NCI-H146 treated with DMSO at 0.1 percent for 48 hours (cell line): ENCODE data around the gene PLA2G2C.
"Not testable (repeated sequence)": the region's sequence is repeated elsewhere in the genome, so short reads cannot be mapped to it uniquely, and the experiment has no call there.

ENCODE experiments used
- DNase-seq: peaks from one replicate; lab custom pipeline; 2025; ENCODE audit not compliant: unreplicated experiment; lab: John Stamatoyannopoulos, UW

PLA2G2C gene

DNA sequence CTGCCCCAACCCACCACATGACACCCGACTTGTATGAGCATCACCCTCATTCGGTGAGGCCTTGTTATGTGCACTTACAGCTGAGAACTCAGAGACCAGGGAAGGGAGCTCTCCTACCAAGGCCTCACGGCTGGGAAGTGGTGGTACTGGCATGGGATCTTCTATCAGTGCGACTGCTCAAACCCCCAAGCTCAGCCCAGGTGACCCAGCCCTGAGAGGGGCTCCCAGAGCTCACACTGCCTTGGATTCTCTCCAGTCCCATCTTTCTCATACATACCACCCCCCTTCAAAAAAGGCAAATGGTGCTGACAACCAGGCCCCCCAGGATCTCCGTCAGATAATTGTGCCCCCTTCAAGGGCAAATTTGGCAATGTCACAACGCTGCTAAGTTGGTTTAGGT lies 48.0 kb downstream of the PLA2G2C start:
- no peak for DNase-seq

DNA sequence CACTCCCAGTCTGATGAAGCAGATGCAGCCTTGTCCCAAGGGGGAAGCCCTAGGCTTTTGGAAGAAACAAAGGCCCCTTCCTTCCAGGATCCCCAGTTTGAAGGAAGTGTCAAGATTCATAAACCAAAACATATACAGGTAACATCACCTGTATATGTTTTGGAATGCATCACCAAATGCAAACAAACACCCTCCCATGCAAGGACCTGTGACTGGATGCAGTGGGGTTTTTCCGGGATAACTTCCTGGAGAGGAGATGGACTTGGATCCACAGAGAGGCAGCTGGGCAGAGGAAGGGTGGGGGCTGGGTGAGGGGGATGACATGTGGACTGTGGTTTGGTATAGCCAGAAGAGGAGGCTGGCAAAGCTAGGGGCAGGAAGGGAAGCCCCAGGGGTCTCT lies 48.7 kb downstream of the PLA2G2C start:
- DNase-seq, result no peak

DNA sequence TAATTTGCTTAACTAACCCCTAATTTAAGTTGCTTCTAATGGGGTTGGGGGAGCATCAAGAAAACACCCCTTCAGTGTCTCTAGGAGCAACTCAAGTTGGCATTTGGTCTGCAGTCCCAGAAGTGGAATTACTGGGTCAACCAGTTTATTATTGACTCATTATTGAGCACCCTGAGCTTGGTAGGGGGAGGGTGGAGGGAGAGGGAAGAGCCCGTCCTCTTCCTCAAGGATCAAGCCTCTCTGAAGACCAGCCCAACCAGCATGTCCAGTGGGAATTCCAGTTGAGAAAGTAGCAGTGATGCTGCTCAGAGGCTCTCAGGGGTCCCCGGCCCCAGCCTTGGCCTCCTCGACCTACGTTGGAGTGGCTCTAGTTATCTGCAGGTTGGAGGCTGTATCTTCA lies 49.3 kb downstream of the PLA2G2C start:
- no peak for DNase-seq

DNA sequence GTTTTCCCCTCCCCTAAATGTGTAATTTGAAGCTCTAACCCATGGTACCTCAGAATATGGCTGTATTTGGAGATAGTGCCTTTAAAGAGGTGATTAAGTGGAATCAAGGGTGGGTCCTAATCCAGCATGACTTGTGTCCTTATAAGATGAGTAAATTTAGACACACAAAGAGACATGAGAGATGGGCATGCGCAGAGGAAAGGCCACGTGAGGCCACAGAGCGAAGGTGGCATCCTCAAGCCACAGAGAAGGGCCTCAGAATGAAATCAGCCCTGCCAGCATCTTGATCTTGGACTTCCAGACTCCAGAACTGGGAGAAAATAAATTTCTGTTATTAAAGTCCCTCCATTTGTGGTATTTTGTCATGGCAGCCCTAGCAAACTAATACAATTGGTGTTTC lies 50.1 kb downstream of the PLA2G2C start:
- no peak for DNase-seq

DNA sequence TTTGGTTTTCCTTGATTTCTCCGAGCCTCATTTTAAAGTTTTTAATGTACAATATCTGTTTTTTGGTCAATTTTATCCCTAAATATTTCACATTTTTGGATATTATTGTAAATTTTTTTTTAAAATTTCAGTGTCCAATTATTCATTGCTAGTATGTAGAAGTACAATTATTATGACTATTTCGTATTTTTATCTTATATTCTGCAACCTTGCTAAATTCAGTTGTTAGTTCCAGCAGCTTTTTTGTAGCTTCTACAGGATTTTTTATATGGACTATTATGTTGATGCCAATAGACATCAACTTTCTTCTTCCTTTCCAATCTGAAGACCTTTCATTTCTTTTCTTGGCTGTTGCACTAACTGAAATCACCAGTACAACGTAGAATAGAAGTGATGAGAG lies 51.3 kb downstream of the PLA2G2C start:
- DNase-seq, result no peak

DNA sequence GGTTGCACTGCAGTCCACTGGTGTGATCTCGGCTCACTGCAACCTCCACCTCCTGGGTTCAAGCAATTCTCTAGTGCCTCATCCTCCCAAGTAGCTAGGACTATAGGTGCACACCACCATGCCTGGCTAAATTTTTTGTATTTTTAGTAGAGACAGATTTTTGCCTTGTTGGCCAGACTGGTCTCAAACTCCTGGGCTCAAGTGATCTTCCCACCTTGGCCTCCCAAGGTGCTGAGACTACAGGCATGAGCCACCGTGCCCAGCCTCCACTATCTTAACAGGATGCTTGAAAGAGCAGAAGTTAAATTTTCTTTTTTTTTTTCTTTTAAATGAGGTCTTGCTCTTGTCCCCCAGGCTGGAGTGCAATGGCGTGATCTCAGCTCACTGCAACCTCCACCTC lies 55.8 kb downstream of the PLA2G2C start:
- not testable (repeated sequence) for DNase-seq

DNA sequence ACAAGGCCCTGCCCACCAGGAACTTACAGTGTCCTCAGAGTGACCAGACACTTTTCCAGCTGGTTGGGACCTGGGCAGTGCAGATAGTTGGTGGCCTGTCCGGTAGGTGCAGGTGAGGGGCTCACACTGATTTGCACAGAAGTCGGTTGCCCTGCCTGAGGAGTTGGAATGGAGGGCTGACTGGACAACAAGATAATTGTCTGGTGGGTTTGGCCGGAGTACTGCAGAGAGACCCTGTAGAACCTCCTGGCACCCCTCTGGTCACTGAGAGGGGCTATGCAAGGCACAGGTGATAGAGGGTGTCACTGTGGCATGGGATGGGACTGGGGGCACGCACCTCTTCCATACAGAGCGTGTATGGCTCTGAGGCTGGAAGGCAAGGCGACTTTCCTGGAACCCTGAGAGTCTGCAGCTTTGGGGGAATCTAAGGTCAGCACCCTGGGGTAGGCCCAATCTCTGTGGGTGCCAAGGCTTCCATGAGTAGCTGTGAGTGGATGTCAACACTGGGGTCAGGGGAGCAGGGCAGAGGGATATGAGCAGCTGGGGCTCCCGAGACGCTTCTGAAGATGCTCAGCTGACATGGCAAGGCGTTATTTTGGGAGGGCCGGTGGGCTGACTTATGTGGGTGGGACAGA lies 59.4 kb downstream of the PLA2G2C start:
- no peak for DNase-seq

DNA sequence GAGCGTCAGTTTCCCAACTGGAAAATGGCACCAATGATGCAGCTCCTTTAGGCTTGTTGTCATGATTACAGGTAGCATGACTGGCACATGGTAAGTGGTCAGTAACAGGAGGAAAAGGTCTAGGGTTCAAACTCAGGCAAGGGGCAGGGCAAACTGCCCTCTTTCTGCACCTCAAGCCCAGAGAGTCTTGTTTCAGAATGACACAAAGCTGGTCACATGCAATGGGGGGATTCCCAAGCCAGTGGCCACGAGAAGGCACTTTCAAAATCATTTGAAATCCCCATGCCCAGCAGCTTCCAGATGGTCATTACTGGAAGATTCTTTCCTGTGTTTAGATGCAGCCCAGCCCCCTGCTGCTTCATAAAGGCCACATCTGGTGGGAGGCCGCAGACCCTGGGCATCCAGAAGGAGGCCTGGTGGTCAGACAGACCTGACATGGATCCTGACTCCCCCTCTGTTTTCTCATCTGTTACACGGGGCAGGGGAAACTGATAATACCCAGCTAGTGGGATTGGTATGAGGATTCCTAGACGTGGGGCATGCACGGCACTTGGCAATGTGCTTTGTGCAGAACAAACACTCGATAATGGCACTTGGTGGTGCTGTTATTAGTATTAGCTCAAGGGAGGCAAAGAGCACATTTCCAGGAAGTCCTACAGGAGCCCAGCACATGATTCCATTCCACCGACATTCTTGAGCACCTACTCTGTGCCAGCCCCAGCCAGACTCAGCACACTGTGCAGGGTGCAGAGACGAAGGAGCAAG lies 60.1 kb downstream of the PLA2G2C start:
- no peak for DNase-seq

DNA sequence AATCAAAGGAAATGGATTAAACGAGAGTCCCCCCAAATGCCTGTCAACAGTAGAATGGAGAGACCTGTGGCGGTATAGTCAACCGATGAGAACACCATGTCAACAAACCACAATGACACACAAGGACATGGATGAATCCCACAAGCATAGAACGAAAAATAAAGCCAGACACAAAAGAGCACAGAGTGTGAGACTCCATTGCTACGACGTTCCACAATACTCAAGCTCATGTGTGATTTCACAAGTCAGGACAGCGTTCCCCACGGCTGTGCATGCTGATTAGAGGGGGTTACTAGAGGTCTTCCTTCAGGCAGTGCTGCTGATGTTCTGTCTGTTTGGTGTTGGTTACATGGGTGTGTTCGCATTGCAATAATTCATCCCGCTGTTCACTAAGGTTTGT lies 61.2 kb downstream of the PLA2G2C start:
- DNase-seq, result no peak

DNA sequence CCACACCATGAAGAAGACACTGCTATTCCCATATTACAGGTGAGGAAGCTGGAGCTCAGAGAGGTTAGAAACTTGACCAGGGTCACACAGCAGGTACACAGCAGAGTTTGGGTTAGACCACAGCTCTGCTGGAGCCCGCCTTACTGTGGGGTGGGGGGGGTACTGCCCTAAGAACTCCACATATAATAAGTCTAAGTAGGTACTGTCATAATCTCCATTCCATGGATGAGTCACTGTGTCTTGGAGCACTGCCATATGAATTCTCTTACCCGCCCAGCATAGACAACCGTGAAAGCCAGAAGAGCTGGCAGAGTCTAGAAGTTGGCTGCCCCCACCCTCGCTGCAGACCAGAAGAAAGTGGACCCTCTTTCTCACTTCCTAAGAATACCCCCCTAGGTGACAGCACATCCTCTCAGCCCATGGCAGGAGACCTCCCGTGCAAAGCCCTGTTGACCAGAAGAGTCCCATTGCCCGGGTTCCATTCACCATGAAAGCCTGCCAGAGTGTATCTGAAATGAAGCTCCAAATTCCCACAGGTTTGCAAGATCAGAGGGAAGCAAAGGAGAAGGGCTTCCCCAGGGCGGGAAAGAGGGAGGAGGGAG lies 61.8 kb downstream of the PLA2G2C start:
- DNase-seq, result no peak

DNA sequence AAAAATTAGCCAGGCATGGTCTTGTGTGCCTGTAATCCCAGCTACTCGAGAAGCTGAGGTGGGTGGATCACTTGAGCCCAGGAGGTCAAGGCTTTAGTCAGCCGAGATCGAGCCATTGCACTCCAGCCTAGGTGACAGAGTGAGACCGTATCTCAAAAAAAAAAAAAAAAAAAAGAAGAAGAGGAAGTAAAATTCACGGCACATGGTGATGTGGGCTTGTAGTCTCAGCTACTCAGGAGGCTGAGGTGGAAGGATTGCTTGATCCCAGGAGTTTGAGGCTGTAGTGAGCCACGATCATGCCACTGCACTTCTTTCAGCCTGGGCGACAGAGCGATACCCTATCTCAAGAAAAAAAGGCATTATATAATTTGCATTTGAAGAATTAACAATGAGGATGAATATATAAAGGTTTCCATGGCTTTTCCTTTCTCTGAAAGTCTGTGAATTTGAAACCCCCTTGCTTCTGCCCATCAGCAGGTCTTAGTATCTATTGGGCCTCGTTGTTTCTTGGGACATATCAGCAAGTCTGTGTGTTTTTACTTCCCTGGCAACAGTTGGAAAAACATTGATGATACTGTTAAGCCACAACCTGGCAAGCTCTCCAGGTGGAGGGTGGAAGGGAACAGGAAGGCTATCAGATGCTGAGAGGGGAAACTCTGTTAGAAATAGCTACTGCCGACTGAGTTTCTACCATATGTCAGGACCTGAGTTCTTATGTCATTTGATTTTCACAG lies 62.4 kb downstream of the PLA2G2C start:
- no peak for DNase-seq

DNA sequence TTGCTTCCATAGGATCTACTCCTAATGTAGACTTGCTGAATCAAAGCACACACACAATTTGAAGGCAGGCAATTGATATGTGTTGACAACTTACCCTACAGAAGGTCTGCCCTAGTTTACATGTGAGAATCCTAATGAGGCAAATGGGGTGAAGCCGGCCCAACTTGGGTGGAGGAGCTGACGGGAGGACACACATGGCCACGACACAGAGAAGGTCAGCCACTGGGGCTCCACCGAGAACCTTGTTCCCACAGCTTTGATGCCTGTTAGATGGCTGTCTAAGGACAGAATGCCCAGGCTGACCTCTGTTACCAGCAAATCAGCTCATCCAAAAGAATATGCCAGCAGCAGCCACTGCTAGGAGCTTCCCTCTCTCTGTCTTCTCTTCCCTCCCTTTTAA lies 65.5 kb downstream of the PLA2G2C start:
- DNase-seq, result no peak

DNA sequence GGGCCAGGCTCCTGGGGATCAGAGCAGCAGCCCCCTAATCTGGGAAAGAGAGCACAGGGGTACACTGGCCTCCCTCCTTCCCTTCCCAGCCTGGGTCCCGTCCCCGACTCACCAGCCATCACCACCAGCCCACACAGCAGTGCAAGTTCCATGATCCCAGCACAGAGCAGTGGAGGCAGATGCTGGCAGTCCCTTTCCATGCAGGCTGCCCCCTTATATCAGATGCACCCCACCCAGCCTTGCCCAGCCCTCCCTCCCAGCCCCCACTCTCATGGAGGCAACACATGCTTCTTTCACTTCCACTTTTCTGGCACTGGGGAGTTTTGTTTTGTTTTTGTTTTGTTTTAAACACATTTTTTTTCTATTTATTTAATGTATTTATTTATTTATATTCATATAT lies 67.0 kb downstream of the PLA2G2C start, which contains the start of gene PLA2G2D:
PLA2G2D (minus strand) TSS at position 190 of the 400 bp plus-strand sequence; CDS start at position 152, 38 bp downstream.
- no peak for DNase-seq

DNA sequence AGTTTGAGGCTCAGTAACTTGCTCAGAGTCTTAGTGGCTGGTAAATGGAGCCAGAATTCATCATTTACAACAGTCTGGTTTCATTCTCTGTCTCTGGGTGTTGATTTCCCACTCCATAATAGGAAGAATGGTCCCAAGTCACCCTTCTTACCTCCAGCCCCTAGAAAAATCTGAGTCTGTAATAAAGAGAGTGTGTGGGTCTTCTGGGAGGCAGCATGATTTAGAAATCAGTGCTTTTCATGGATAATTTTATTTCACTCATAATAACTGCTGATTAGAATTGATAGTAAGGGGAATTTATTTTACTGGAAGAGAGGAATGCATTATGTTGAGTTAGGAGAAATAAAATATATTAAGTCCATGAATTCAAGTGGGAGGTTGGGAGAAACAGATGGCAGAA lies 69.1 kb downstream of the PLA2G2C start:
- DNase-seq, result no peak

DNA sequence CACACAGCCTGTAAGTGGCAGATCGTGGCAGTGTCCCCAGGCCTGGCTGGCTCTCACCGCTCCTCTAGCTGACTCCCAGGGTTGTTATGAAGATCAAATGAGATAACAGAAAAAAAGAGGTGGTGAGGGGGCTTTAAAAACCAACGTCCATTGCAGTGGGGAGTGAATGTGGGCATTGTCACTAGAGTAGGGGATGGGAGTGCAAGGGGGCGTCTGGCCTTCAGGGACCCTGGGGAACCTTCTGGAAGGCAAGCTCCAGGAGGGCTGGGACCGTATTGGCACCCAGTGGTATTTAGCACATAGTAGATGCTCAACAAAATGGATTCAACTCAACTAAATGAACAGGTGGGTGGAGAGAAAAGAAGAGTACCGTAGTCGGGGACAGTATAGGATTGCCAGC lies 70.4 kb downstream of the PLA2G2C start:
- DNase-seq, result no peak

DNA sequence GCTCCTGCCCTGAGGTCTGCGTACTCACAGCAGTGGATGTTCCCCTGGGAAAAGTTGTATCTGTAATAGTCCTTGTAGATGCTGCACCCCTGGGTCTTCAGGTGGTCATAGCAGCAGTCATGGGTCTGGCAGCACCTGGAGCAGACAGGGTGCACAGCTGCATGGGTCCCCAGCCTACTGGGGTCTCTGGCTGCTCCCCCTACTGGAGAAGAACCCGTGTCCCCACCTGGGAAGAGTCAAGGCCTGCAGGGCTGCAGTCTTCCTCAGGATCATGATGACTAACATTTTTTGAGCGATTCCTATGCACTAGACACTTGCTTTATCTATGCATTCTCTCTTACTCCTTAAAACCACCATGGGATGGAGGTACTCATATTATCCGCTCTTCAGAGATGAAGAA lies 70.8 kb downstream of the PLA2G2C start:
- DNase-seq, result no peak

DNA sequence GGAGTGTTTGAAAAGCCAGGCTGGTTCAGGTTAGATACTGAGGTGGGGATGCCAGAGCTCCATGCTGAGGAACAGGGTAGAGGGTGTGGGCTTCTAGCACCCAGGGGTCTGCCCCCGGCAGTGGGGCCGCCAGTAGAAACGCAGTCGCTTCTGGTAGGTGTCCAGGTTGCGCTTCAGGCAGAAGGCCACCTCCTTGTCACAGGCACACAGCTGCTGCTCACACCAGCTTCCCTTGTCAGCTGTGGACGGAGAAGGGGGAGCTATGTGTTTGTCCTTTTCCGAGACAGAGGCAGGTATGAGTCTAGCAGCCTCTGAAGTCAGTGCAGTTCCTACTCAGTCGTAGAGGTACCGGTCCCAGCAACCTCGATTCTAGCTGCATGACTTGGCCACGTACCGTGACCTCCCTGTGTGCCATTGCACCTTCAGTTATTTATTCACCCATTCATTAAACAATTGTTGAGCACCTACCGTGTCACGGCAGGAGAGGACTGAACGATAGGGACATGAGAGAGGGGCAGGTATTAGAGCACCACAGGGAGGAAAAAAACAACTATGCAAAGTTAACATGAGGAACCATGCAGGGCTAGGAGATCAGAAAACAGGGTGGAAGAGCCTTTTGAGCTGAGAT lies 72.2 kb downstream of the PLA2G2C start:
- no peak for DNase-seq
